ENCODE data around the gene PLXDC2. TPM values are rescaled to one million over a fixed set of nuclear protein-coding genes. Genes with fewer than 3 reads are reported as not detected.

Gene PLXDC2
- total RNA-seq, 2 donors from 2014 or later, result 19.5 to 26.4 TPM

DNA sequence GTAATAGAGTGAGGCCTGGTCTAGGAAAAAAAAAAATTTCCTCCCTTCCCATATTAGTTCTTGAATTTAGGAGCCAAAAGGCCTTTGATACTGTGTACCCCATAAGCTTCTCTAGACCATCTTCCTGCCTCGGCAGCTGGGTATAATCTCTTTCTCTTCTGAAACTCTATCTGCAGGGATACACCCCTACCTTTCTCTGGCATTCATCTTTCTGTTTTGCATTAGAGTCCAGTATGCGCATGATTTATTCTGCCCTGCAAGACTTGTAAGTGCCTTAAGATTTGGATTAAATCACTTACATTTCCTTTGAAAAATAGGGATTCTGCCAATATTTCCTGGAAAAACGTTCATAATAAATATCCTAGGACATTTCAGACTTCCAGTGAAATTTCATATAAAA, 431.2 kb downstream of the PLXDC2 start:
- H3K36me3 ChIP-seq (ENCODE audit: control insufficient read depth, insufficient read depth, low read length), result no peaks in the 10 kb centered on the region
- no peak overlapping the region for H3K9ac ChIP-seq (ENCODE audit: extremely low read depth, low read length, poor library complexity, severe bottlenecking)
- H3K4me3 Mint-ChIP-seq, result no peak overlapping the region
- H3K4me3 ChIP-seq (ENCODE audit: low read length), result no peak overlapping the region
- H3K9me3 ChIP-seq (ENCODE audit: control insufficient read depth, low read length), result no peaks in the 10 kb centered on the region
- H3K9me3 Mint-ChIP-seq, result no peaks in the 10 kb centered on the region
- H3K4me1 Mint-ChIP-seq, result peaks cover 3% of the 10 kb centered on the region
- peaks cover 28% of the 10 kb centered on the region for H3K36me3 Mint-ChIP-seq (ENCODE audit: low read depth)
- H3K27ac Mint-ChIP-seq, result no peak overlapping the region
- TF ChIP-seq, protein P1, sequence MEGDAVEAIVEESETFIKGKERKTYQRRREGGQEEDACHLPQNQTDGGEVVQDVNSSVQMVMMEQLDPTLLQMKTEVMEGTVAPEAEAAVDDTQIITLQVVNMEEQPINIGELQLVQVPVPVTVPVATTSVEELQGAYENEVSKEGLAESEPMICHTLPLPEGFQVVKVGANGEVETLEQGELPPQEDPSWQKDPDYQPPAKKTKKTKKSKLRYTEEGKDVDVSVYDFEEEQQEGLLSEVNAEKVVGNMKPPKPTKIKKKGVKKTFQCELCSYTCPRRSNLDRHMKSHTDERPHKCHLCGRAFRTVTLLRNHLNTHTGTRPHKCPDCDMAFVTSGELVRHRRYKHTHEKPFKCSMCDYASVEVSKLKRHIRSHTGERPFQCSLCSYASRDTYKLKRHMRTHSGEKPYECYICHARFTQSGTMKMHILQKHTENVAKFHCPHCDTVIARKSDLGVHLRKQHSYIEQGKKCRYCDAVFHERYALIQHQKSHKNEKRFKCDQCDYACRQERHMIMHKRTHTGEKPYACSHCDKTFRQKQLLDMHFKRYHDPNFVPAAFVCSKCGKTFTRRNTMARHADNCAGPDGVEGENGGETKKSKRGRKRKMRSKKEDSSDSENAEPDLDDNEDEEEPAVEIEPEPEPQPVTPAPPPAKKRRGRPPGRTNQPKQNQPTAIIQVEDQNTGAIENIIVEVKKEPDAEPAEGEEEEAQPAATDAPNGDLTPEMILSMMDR (conservative IDR thresholded peaks at IDR 0.05), result no peak
- H3K27me3 ChIP-seq (ENCODE audit: control insufficient read depth, insufficient read depth, low read length, poor library complexity, severe bottlenecking), result no peaks in the 10 kb centered on the region
- DNase-seq, result no peak
- H3K4me1 ChIP-seq (ENCODE audit: control insufficient read depth, insufficient read depth, low read length), result no peaks in the 10 kb centered on the region
- no peaks in the 10 kb centered on the region for H3K27me3 Mint-ChIP-seq (ENCODE audit: insufficient read depth)
- 85 to 90% methylated on average over 3 of the region's 3 CpGs for WGBS, 2 experiments (ENCODE audit: insufficient coverage in 1 of 2, insufficient read length in 1 of 2)
- H3K27ac ChIP-seq (ENCODE audit: low read depth, low read length), result no peak overlapping the region

DNA sequence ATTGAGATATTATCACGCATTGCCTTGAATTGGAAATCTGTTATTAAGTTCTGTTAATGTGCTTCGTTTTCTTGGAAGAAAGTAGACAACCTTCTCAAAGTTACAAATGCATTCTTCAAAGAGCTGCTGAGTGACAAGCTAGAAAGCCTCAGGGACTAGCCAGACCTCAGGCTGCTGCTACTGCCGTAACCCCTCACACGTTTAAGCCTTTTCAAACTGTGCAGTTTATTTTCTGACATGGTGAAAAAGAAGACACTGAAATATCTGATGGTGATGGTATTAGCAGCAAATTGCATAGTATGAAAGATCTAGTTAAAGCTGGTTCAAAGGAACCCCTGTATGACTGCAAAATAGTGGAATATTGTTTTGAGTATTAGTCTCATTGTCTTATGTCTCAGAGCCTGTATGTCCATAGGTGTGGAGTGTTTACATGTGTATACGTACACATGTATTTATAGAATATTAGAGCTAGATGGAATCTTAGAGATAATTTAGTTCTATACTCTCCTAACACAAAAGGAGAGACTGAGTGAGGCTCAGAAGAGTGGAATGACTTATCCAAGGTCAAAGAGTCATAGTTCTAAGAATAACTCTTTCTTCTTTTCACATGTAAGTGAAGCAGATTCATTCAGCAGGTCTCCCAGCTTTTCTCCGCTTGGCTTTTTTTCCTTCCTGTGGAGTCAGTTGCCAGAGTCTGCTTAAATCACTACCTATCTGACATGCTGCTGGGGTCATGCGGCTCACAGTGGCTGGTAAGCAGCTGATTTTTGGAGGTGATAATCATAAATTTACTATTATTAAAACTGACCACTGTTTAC, 431.9 kb downstream of the PLXDC2 start:
- TF ChIP-seq, protein P1 (conservative IDR thresholded peaks at IDR 0.05), result no peak
- 56 to 83% methylated on average over 3 to 7 of the region's 7 CpGs for WGBS, 2 experiments (ENCODE audit: insufficient coverage in 1 of 2, insufficient read length in 1 of 2)
- Histone ChIP-seq H3K9ac (ENCODE audit: extremely low read depth, low read length, poor library complexity, severe bottlenecking) (no peak overlapping the region), H3K4me3 (ENCODE audit: low read length) (no peak overlapping the region), H3K27ac (ENCODE audit: low read depth, low read length) (peak overlapping the region; percentile 12), H3K36me3 (ENCODE audit: control insufficient read depth, insufficient read depth, low read length) (no peaks in the 10 kb centered on the region), H3K4me1 (ENCODE audit: control insufficient read depth, insufficient read depth, low read length) (no peaks in the 10 kb centered on the region), H3K27me3 (ENCODE audit: control insufficient read depth, insufficient read depth, low read length, poor library complexity, severe bottlenecking) (no peaks in the 10 kb centered on the region), H3K9me3 (ENCODE audit: control insufficient read depth, low read length) (no peaks in the 10 kb centered on the region)
- Mint-ChIP-seq H3K27ac (no peak overlapping the region), H3K36me3 (ENCODE audit: low read depth) (peaks cover 28% of the 10 kb centered on the region), H3K27me3 (ENCODE audit: insufficient read depth) (no peaks in the 10 kb centered on the region), H3K4me1 (peaks cover 3% of the 10 kb centered on the region), H3K9me3 (no peaks in the 10 kb centered on the region), H3K4me3 (no peak overlapping the region)
- DNase-seq, result no peak

DNA sequence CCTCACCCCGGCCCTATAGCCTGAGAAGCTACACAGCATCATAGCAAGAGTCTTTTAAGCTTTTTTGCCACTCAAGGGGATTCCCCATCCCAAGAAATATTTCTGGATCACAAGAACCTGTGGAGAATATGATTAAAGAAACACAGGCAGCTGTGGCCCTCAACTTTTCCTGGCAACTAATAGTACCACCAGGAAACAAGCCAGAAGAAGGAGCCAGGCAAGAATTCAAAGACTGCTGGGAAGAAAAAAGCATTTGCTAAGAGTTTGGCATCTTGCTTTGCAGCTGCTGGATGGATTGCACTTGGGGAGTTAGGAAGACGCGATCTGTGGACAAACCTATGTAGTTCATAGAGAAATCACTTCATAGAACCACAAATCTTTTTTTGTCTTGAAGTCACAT, 437.8 kb downstream of the PLXDC2 start:
- Mint-ChIP-seq H3K9me3 (no peaks in the 10 kb centered on the region), H3K4me3 (no peak overlapping the region), H3K4me1 (peaks cover 8% of the 10 kb centered on the region), H3K27ac (no peak overlapping the region), H3K27me3 (ENCODE audit: insufficient read depth) (no peaks in the 10 kb centered on the region), H3K36me3 (ENCODE audit: low read depth) (peaks cover 11% of the 10 kb centered on the region)
- no peaks in the 10 kb centered on the region for H3K4me1 ChIP-seq (ENCODE audit: control insufficient read depth, insufficient read depth, low read length)
- no peak for DNase-seq
- H3K9me3 ChIP-seq (ENCODE audit: control insufficient read depth, low read length), result no peaks in the 10 kb centered on the region
- no peak overlapping the region for H3K9ac ChIP-seq (ENCODE audit: extremely low read depth, low read length, poor library complexity, severe bottlenecking)
- TF ChIP-seq, protein P1 (conservative IDR thresholded peaks at IDR 0.05), result no peak
- H3K36me3 ChIP-seq (ENCODE audit: control insufficient read depth, insufficient read depth, low read length), result no peaks in the 10 kb centered on the region
- 97 to 100% methylated on average over 1 to 3 of the region's 3 CpGs for WGBS, 2 experiments (ENCODE audit: insufficient coverage in 1 of 2, insufficient read length in 1 of 2)
- H3K4me3 ChIP-seq (ENCODE audit: low read length), result no peak overlapping the region
- no peaks in the 10 kb centered on the region for H3K27me3 ChIP-seq (ENCODE audit: control insufficient read depth, insufficient read depth, low read length, poor library complexity, severe bottlenecking)
- no peak overlapping the region for H3K27ac ChIP-seq (ENCODE audit: low read depth, low read length)
